ENCODE results near the gene POLQ.

Gene POLQ

DNA sequence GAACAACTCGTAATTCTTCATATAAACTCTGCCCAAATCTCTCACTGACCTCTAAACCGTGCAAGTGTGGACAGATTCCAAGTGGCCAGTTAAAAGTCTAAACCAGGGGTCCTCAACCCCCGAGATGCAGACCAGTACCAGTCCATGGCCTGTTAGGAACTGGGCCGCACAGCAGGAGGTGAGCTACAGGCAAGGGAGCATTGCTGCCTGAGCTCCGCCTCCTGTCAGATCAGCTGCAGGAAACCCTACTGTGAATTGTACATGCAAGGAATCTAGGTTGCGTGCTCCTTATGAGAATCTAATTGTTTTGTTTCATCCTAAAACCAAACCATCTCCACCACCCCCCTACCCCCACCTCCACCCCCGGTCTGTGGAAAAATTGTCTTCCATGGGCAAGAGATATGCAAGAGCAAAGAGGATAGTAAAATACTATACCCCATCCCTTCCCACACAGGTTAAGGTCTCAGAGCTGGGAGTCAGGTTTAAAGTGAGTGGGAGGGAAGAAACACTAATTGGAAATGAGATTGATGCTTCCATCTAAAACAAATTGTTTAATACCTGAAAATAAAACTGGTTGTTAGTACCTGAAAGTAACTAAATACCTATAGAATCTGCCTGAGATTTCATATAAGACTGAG is 54.0 kb downstream of the POLQ start:
- no peak for DNase-seq (ENCODE audit: low read depth)
- no peak overlapping the region for H3K4me3 ChIP-seq (ENCODE audit: low read depth, low read length)
- TF ChIP-seq, protein P1, sequence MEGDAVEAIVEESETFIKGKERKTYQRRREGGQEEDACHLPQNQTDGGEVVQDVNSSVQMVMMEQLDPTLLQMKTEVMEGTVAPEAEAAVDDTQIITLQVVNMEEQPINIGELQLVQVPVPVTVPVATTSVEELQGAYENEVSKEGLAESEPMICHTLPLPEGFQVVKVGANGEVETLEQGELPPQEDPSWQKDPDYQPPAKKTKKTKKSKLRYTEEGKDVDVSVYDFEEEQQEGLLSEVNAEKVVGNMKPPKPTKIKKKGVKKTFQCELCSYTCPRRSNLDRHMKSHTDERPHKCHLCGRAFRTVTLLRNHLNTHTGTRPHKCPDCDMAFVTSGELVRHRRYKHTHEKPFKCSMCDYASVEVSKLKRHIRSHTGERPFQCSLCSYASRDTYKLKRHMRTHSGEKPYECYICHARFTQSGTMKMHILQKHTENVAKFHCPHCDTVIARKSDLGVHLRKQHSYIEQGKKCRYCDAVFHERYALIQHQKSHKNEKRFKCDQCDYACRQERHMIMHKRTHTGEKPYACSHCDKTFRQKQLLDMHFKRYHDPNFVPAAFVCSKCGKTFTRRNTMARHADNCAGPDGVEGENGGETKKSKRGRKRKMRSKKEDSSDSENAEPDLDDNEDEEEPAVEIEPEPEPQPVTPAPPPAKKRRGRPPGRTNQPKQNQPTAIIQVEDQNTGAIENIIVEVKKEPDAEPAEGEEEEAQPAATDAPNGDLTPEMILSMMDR (IDR thresholded peaks at IDR 0.05; ENCODE audit: control insufficient read depth, extremely low read depth, insufficient read depth): no peak

DNA sequence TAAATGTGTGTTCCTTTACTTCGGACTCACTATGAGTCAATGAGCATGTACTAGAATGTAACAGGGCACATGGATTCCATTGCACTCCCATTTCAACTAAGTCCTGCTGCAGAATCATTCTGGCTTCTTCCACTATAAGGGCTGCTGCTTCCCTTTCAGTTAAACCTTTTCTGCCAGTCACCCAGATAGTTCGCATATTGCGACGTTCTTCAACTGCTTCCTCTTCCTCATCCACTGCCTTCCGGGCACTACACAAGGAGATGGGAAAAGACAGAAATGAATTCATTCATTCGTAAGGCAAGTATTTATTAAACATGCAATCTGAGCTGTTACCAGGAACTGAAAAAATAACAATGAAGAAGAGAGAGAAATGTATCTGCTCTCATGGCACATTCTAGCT is 55.6 kb downstream of the POLQ start:
- TF ChIP-seq, protein P1 (IDR thresholded peaks at IDR 0.05; ENCODE audit: control insufficient read depth, extremely low read depth, insufficient read depth): no peak
- DNase-seq (ENCODE audit: low read depth): no peak
- no peak overlapping the region for H3K4me3 ChIP-seq (ENCODE audit: low read depth, low read length)

DNA sequence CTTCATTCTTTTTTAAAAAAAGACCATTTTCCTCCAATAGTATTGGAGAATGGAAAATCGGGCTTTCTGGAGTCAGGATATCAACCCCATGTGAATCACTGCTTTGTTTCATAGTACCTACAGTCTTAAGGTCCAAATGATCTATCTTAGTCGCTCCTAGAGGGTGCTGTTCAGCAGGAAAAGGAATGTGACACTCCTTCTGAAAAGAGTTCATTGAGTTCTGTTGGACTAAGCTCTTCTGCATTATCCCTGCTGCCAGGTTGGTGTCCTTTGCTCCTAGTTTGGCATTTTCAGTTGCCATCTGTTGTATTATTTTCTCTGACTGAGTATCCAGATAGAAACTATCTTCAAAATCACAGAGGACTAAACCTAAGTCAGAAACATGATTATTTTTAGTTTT is 57.2 kb downstream of the POLQ start:
- DNase-seq (ENCODE audit: low read depth): no peak
- no peak overlapping the region for H3K4me3 ChIP-seq (ENCODE audit: low read depth, low read length)
- TF ChIP-seq, protein P1 (IDR thresholded peaks at IDR 0.05; ENCODE audit: control insufficient read depth, extremely low read depth, insufficient read depth): no peak

DNA sequence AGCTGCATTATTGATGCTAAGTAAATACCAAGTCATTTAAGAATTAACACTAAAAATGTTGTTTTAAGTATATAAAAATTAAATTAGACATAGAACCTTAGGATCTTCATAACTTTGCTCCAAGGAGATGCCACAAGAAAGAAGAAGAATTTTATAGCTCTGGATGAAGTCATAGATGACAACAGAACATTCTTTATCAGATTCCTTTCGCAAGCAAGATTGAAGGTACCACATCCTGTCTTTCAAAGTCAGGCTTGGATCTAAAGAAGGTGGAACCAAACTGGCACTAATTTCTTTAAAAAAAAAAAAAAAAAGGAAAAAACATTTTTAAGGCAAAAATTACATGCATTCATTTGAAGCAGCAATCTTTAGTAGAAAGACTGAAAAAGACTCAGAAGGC is 62.5 kb downstream of the POLQ start:
- DNase-seq (ENCODE audit: low read depth): no peak
- TF ChIP-seq, protein P1 (IDR thresholded peaks at IDR 0.05; ENCODE audit: control insufficient read depth, extremely low read depth, insufficient read depth): no peak
- H3K4me3 ChIP-seq (ENCODE audit: low read depth, low read length): no peak overlapping the region

DNA sequence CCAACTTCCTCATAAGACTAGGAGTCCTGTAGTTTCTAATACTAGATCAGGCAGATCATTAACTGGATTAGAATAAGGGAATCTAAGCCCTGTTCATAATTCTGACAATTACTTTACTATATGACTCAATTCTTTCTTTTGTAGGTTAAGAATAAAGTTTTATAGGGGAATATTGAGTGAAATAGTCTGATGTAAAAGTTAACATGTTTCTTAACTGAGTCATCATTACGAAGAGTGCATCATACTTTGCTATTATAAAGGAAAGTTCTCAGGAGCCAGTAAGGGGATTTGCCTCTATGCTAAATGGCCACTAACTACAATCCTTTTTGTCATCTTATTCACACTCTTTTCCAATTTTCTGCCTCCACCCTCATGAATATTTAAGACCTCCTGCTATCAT is 63.1 kb downstream of the POLQ start:
- no peak for DNase-seq (ENCODE audit: low read depth)
- TF ChIP-seq, protein P1 (IDR thresholded peaks at IDR 0.05; ENCODE audit: control insufficient read depth, extremely low read depth, insufficient read depth): no peak
- no peak overlapping the region for H3K4me3 ChIP-seq (ENCODE audit: low read depth, low read length)

DNA sequence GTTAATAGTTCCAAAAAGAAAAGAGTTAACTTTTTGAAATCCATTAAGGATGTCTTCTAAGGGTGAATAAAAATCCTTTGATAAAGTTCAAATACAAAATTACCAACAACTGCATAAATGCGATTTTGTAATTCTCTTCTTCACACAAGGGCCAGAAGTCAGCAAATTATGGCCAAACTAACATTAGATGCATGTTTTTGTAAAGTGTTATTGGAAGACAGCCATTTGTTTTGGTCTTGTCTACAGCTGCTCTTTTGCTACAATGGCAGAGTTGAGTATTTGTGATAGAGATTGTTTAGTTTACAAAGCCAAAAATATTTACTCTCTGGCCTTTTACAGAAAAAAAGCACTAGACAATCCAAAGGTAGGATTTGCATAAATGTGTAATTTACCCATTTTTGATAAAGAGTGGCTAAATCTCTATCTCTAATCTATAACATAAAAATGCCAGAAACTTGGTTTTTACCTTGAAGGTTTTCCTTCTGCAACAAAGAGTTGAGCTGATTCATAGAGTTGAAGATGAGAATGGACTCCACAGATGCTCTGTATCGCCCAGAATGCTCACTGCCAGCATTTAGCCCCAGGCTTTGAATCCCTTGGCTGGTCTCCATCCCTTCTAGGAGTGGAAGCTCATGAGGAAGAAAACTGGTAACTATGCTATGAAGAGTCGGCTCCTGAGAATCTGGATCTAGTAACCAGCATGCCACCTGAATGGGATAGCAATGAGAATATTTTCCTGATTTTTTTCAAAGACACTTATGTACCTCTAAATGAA is 64.5 kb downstream of the POLQ start:
- no peak overlapping the region for H3K4me3 ChIP-seq (ENCODE audit: low read depth, low read length)
- TF ChIP-seq, protein P1 (IDR thresholded peaks at IDR 0.05; ENCODE audit: control insufficient read depth, extremely low read depth, insufficient read depth): no peak
- no peak for DNase-seq (ENCODE audit: low read depth)
